ENCODE results near the gene GCSAML.

- TF ChIP-seq CTCF (IDR thresholded peaks at IDR 0.05) (no peak), POLR2A (IDR thresholded peaks at IDR 0.05) (no peak)
Measured at GRCh38 chr1:247588060-247588459, 39.1 kb downstream of the GCSAML start, which contains the start of gene OR2G2.

Data from Peyer's patch (tissue), 4 donors.